NT2/D1 (cell line): ENCODE results near the gene RTP2.

Experiments used
- DNase-seq: peaks from one replicate; pipeline ENCODE4 v3.0.0-alpha.2; 2011; ENCODE audit warnings: low read depth, low spot score
- H3K27me3 ChIP-seq: 2 replicates; pipeline ENCODE4 v1.6.0; 2011; ENCODE audit warnings: mild to moderate bottlenecking; ENCODE audit not compliant: insufficient read length, insufficient read depth
- H3K36me3 ChIP-seq: 2 replicates; pipeline ENCODE4 v1.6.1; 2011; ENCODE audit warnings: mild to moderate bottlenecking, low read length, mixed read lengths; ENCODE audit not compliant: insufficient read depth, insufficient read length
- H3K4me1 ChIP-seq: 2 replicates; pipeline ENCODE4 v1.5.1; 2011; ENCODE audit not compliant: insufficient read depth, insufficient read length
- H3K4me3 ChIP-seq: 2 replicates; pipeline ENCODE4 v1.5.1; 2011; ENCODE audit warnings: low read depth; ENCODE audit not compliant: insufficient read length
- H3K9ac ChIP-seq: 2 replicates; pipeline ENCODE4 v1.6.0; 2011; ENCODE audit warnings: low read depth; ENCODE audit not compliant: insufficient read length
- H3K9me3 ChIP-seq: 2 replicates; pipeline ENCODE4 v1.5.1; 2011; ENCODE audit warnings: mild to moderate bottlenecking, low read length; ENCODE audit not compliant: insufficient read depth
- SUZ12 ChIP-seq: IDR thresholded peaks from 2 replicates; pipeline ENCODE4 v1.6.1; 2011; ENCODE audit not compliant: insufficient read length, insufficient read depth; ENCODE audit errors: extremely low read depth
- YY1 ChIP-seq: IDR thresholded peaks from 2 replicates; pipeline ENCODE4 v1.6.1; 2011; ENCODE audit not compliant: insufficient read length, insufficient read depth
- ZNF274 ChIP-seq: IDR thresholded peaks from 2 replicates; pipeline ENCODE4 v1.6.1; 2011; ENCODE audit warnings: mild to moderate bottlenecking, low read depth, low read length

Gene RTP2

DNA sequence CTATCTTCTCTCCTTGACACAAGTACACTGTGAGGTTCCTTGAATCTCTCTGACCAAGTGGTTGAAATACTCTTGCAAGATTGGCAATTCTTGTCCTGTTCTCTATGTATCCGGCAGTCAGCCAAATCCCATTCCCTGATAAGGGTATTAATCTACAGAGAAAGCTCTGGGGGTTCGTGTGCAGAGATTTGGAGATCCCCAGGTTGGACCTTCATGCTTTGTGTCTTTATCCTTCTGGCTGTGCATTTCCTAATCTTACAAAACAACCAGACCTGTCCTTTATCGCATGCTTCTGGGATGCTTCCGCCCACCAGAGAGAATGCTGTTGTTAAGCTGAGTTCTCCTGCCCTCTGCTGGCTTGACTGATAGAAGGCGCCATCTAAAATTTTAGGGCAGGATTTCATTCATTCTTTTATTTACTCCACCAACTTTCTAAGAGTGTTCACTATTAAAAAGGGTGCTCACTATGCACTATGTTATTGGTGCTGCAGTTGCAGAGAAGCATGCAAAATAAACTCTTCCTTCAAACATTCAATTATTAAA, 23.6 kb downstream of the RTP2 start:
- DNase-seq: peak; percentile 63

DNA sequence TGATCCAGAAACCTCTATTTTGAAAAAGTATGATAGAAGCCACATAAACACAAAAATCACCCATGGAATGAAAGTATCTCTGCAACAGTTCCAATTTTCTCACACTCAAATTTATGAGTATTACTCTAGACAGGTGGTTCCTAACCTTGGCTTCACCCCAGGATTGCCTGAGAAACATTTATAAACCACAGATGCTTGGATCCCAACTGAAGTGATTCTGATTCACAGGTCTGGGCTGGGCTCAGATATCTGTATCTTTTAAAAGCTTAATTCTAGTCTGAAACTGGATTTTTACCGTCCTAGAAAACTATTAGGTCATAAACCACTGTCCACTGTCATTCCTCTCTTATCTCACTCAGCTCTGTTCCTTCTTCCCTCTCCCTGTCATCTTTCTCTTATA, 24.8 kb downstream of the RTP2 start:
- H3K27me3 ChIP-seq: peaks cover 6% of the 10 kb centered on the region

More for the DNA sequence above, 23.6 kb downstream of the RTP2 start:
- Histone ChIP-seq H3K4me1 (no peaks in the 10 kb centered on the region), H3K9me3 (no peaks in the 10 kb centered on the region), H3K27me3 (no peaks in the 10 kb centered on the region), H3K36me3 (no peaks in the 10 kb centered on the region), H3K9ac (no peak overlapping the region), H3K4me3 (no peak overlapping the region)
- no peak for TF ChIP-seq ZNF274
- no peak for TF ChIP-seq SUZ12
- no peak for TF ChIP-seq YY1

DNA sequence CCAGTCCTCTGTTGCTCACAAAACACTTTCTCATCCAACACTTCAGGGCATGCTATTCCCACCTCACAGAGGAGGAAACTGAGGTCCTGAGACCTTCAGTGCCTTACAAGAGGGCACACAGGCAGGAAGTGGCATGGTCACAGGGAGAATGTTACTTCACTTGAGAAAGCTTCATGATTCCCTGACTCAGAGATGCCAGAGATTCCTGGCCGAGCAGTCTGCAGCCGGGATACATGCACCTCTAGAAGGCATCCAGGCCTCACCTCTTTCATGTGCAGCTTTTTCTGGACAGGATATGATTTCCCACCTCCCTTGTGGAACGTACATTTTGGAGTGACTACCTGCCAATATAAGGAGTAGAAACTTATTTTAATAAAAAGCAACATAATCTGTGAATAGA, 29.3 kb downstream of the RTP2 start:
- Histone ChIP-seq H3K36me3 (no peaks in the 10 kb centered on the region), H3K4me1 (no peaks in the 10 kb centered on the region), H3K9me3 (no peaks in the 10 kb centered on the region), H3K4me3 (no peak overlapping the region), H3K27me3 (peaks cover 43% of the 10 kb centered on the region), H3K9ac (no peak overlapping the region)
- TF ChIP-seq SUZ12: no peak
- TF ChIP-seq ZNF274: no peak
- no peak for TF ChIP-seq YY1
- no peak for DNase-seq

More for the DNA sequence above, 24.8 kb downstream of the RTP2 start:
- TF ChIP-seq ZNF274 (no peak), SUZ12 (no peak), YY1 (no peak)
- Histone ChIP-seq H3K36me3 (no peaks in the 10 kb centered on the region), H3K4me1 (no peaks in the 10 kb centered on the region), H3K4me3 (no peak overlapping the region), H3K9ac (no peak overlapping the region), H3K9me3 (no peaks in the 10 kb centered on the region)
- DNase-seq: no peak

DNA sequence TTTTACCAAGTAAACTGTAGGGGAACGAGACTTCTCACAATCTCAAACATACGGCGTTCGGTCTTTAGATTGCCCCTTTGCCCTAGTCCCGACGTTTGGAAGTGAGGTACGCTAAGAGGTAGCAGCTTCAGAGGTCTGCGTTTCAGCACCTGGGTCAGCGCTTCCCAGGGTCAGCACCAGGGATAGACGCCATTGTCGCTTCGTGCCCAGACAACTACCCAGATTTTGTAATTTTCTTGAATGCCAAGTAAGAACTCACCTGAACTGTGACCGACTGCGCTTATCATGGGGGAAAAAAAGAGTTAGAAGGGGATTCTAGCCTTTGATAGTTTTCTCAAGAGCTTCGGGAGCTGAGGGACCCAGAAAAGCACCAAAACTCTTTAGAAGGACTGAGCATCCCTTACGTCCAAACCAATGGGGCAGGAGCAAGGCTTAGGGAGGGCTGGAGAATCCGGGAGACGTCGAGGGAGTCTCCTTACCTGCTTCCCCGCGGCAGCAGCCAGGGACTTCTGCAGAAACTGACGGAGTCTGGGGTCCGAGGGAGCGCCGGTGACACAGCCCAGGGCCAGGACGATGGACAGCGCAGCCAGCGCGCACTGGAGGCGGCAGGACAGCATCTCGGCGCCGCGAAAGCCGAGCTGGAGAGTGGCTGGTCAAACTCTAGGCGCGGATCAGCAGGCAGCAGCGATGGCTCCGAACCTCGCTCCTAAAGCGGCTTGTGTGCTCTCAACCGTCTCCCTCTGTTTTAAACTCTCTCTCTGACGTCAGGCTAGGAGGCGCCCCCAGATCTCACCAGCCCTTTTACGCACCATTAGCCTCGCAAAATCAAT, 32.5 kb downstream of the RTP2 start, which contains the start of gene SST:
Gene SST, minus strand, starts transcription at position 720 of the 830 bp plus-strand sequence. Its CDS starts 103 bp downstream, at position 617.
- peak; percentile 71 for DNase-seq
- Histone ChIP-seq H3K9me3 (no peaks in the 10 kb centered on the region), H3K36me3 (no peaks in the 10 kb centered on the region), H3K4me1 (no peaks in the 10 kb centered on the region), H3K4me3 (no peak within 1 kb of the TSS), H3K9ac (no peak within 1 kb of the TSS), H3K27me3 (peaks cover 43% of the 10 kb centered on the region)
- TF ChIP-seq YY1 (no peak), ZNF274 (no peak), SUZ12 (no peak)

DNA sequence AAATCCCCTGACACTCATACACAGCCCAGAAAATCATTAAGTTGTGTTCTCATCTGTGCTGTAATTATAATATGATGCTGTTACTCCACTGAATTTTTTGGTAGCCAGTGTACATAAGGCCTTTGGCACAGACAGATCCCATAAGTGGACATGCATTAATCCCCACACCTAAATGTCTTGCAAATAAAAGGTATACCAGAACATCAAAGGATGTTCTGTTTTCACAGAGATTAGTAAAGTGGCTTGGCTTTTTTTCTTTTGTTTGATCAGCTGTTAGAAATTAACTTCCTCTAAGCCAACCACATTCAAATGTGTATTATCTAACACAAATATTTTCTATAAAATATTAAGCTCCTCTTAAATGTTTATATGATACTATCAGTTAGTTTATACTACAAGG, 34.8 kb downstream of the RTP2 start:
- peaks cover 37% of the 10 kb centered on the region for H3K27me3 ChIP-seq
- H3K9me3 ChIP-seq: no peaks in the 10 kb centered on the region
- no peaks in the 10 kb centered on the region for H3K36me3 ChIP-seq
- TF ChIP-seq YY1 (no peak), ZNF274 (no peak), SUZ12 (no peak)
- H3K4me3 ChIP-seq: no peak overlapping the region
- no peak for DNase-seq
- no peaks in the 10 kb centered on the region for H3K4me1 ChIP-seq
- H3K9ac ChIP-seq: no peak overlapping the region

DNA sequence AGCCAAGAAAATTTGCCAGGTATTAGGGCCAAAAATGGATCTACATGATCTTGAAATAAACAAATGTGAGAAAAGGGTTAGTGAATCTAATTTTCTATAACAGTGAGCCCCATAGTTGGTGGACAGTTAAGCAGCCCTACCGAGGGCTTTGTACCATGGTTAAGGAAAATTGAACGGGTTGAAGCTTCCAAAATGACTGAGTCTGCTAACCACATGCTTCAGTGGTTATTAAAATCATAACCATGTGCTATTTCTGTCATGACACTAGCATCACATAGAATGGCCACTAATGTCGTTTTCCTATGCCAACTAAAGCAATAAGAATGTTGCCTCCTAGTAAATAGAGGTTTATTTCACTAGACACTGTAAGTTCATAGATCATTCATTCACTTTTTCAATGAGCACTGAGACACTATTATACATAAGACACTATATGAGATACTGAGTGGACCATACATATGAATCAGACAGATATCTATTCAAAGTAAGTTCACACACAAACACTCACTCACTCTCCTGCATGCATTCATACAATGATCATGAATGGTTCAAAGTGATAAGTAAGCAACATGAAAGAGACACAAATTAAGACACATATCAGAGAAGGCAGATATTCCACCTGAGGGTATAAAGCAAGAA, 36.5 kb downstream of the RTP2 start:
- no peak overlapping the region for H3K4me3 ChIP-seq
- H3K36me3 ChIP-seq: no peaks in the 10 kb centered on the region
- no peak for DNase-seq
- no peaks in the 10 kb centered on the region for H3K4me1 ChIP-seq
- TF ChIP-seq SUZ12 (no peak), ZNF274 (no peak), YY1 (no peak)
- peaks cover 20% of the 10 kb centered on the region for H3K27me3 ChIP-seq
- H3K9me3 ChIP-seq: no peaks in the 10 kb centered on the region
- H3K9ac ChIP-seq: no peak overlapping the region

DNA sequence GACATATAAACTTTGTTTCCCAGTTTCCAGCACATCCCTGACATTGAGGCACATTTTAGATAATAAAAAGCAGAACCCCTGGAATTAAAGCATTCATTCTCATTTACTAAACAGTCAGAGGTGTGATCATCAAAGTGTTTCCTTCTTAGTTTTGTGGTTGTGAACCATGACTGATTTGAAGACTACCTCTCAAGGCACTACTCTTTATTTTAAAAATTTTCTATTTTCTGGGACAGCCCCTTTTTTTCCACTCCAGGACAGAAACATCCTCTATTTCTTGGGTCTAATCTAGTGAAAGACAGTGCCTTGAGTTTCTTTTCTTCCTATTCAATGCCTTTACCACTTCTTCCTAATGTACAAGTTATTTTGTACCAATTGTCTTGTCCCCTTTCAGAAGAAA, 37.3 kb downstream of the RTP2 start:
- no peak for DNase-seq
- Histone ChIP-seq H3K36me3 (no peaks in the 10 kb centered on the region), H3K27me3 (peaks cover 12% of the 10 kb centered on the region), H3K9me3 (no peaks in the 10 kb centered on the region), H3K4me1 (no peaks in the 10 kb centered on the region), H3K4me3 (no peak overlapping the region), H3K9ac (no peak overlapping the region)
- TF ChIP-seq ZNF274 (no peak), SUZ12 (no peak), YY1 (no peak)

DNA sequence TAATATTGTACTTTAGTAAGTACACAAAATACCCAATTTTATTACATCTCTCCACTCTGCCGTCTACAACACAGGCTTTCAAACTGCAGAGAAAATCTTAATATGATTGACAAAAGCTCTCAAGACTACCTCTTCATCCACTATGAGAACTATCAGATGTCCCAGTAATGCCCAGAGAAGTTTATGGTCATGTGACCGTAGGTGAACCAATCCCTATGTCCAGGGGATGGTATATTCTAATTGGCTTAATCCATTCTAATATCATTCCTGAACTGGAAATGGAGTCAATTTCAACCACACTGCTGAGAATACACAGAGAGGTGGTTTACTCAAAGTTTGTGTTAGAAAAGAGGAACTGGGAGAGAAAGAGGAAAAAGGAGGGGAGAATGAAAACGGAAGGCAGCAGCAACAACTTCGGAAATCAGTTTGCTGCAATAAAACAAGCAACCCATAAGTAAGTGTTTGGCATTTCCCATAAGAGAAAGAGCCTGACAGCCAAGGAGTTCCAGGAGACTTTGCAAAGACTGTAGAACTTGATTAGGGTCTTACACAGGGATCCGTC, 39.4 kb downstream of the RTP2 start:
- Histone ChIP-seq H3K27me3 (no peaks in the 10 kb centered on the region), H3K4me1 (no peaks in the 10 kb centered on the region), H3K9me3 (no peaks in the 10 kb centered on the region), H3K9ac (no peak overlapping the region), H3K36me3 (no peaks in the 10 kb centered on the region), H3K4me3 (no peak overlapping the region)
- TF ChIP-seq YY1 (no peak), SUZ12 (no peak), ZNF274 (no peak)
- DNase-seq: no peak
